ENCODE measurements around the gene ANKH. TPM values are rescaled to one million over a fixed set of nuclear protein-coding genes. Genes with fewer than 3 reads are reported as not detected.

Gene ANKH
- total RNA-seq, 2 donors from 2014 or later, result 76.5 to 106 TPM

DNA sequence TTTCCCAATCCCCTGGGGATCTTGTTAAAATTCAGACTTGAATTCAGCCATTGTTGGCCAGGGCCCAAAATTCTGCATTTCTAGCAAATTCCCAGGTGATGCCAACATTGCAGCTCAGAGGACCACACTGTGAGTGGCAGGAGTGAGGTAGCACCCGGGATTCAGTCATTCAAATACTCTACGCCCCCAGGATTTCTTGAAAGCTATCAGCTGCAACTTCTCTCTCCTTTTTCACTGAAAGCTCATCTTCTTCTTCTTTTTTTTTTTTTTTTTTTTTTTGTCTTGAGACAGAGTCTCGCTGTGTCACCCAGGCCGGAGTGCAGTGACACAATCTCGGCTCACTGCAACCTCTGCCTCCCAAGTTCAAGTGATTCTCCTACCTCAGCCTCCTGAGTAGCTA is 19.3 kb upstream of the ANKH start:
- Histone ChIP-seq H3K27me3 (replicated peaks; ENCODE audit: insufficient read depth) (no peaks in the 10 kb centered on the region), H3K36me3 (no peaks in the 10 kb centered on the region), H3K4me1 (replicated peaks) (no peaks in the 10 kb centered on the region), H3K27ac (no peak overlapping the region), H3K9me3 (no peaks in the 10 kb centered on the region), H3K4me3 (no peak overlapping the region)
- 97% methylated on average over 5 of the region's 5 CpGs for WGBS
- intact Hi-C loops (cut with DNase I), result no loop called here
- no peak for DNase-seq (ENCODE audit: low spot score)
- TF ChIP-seq POLR2AphosphoS5 (IDR thresholded peaks at IDR 0.05) (no peak), POLR2A (IDR thresholded peaks at IDR 0.05) (no peak)
- TF ChIP-seq, protein P1, sequence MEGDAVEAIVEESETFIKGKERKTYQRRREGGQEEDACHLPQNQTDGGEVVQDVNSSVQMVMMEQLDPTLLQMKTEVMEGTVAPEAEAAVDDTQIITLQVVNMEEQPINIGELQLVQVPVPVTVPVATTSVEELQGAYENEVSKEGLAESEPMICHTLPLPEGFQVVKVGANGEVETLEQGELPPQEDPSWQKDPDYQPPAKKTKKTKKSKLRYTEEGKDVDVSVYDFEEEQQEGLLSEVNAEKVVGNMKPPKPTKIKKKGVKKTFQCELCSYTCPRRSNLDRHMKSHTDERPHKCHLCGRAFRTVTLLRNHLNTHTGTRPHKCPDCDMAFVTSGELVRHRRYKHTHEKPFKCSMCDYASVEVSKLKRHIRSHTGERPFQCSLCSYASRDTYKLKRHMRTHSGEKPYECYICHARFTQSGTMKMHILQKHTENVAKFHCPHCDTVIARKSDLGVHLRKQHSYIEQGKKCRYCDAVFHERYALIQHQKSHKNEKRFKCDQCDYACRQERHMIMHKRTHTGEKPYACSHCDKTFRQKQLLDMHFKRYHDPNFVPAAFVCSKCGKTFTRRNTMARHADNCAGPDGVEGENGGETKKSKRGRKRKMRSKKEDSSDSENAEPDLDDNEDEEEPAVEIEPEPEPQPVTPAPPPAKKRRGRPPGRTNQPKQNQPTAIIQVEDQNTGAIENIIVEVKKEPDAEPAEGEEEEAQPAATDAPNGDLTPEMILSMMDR (IDR thresholded peaks at IDR 0.05), result no peak

DNA sequence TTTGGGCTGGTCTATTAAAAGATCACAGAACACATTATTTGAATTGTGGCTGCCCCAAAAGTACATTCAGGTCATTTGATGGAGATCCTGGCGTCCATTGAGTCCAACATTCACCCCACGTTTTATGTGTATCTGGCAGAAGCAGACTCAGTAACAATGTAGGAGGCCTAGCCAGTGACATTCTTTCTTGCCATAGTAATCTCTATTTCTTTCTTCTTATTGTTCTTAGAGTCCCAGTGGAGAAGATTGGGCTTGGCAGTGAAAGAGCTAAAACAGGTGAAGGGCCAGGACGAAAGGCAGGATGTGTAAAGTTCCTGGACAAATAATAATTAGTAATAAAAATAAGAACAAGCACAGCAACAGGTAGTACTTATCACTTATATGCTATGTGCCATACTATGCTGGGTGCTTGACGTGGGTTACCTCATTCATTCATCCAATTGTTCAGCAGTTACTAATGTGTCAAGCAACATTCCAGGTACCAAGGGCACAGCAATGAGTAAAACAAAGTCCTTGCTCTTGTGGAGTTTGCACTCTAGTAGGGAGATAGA is 12.6 kb upstream of the ANKH start:
- intact Hi-C loops (cut with DNase I), result no loop called here
- 55% methylated on average over 4 of the region's 4 CpGs for WGBS

DNA sequence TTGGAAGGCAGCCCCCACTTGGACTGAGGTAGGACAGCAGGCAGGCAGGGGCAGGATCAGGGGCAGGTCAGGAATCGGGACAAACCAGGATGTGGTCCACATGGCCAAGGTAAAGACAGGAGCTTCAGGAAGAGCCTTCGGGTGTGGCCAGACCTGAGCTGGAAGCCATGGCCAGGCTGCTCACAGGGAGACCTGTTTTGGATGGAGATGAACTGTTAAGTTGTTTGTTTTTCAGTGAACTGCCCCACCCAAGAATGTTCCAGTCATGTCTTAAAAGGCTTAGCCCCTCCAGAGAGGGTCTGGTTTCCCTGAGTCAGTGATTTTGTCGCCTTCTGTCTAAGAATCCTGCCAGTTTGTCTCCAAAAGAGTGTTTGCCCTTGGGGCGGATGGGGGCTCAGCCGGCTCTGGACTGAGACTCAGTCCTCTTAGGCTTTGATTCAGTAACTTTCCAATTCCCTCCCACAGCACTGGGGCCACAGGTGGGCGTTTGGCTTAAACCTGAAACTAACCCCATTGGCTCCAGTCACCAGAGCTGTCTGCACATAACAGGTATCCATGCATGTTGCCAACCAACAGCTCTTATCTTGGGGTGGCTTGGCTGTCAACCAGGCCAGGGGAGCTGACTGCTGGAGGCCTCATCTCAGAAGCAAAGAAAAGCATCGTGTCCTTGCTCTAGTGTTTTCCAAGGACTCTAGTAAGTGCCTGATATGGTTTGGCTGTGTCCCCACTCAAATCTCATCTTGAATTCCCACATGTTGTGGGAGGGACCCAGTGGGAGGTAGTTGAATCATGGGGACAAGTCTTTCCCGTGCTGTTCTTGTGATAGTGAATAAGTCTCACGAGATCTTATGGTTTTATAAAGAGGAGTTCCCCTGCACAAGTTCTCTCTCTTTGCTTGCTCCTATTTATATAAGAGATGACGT is 11.3 kb upstream of the ANKH start:
- no peaks in the 10 kb centered on the region for H3K36me3 ChIP-seq
- H3K9me3 ChIP-seq, result no peaks in the 10 kb centered on the region
- no peaks in the 10 kb centered on the region for H3K27me3 ChIP-seq (replicated peaks; ENCODE audit: insufficient read depth)
- no peak overlapping the region for H3K4me3 ChIP-seq
- no peak overlapping the region for H3K27ac ChIP-seq
- peaks cover 2% of the 10 kb centered on the region for H3K4me1 ChIP-seq (replicated peaks)
- intact Hi-C loops (cut with DNase I), result no loop called here
- TF ChIP-seq POLR2A (IDR thresholded peaks at IDR 0.05), result no peak
- TF ChIP-seq POLR2AphosphoS5 (IDR thresholded peaks at IDR 0.05), result peak; percentile 16
- DNase-seq (ENCODE audit: low spot score), result peak; percentile 51
- WGBS, result 67% methylated on average over 10 of the region's 10 CpGs

More for the DNA sequence above, 12.6 kb upstream of the ANKH start:
- Histone ChIP-seq H3K36me3 (no peaks in the 10 kb centered on the region), H3K4me3 (no peak overlapping the region), H3K27ac (no peak overlapping the region), H3K27me3 (replicated peaks; ENCODE audit: insufficient read depth) (no peaks in the 10 kb centered on the region), H3K9me3 (no peaks in the 10 kb centered on the region), H3K4me1 (replicated peaks) (peaks cover 2% of the 10 kb centered on the region)
- no peak for DNase-seq (ENCODE audit: low spot score)
- TF ChIP-seq POLR2A (IDR thresholded peaks at IDR 0.05) (no peak), POLR2AphosphoS5 (IDR thresholded peaks at IDR 0.05) (no peak)
- TF ChIP-seq, protein P1 (IDR thresholded peaks at IDR 0.05), result no peak

DNA sequence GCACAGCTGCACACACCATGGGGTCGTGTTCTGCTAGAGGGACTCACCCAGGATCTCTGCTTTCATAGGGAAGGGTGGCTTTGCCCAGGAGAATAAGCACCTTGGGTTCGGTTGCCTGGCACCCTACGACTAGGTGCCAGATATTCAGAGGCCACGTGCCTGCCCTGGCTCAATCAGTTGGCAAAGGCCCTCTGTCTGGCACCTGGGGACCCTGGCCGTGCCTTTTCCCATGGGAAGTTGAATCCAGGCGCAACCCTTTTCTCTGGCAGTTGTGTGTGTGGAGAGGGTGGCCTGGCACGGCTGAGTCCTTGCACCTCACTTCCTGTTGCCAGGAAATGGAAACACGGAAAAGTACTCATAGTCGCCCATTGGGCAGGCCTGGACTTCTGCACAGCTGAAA is 10.2 kb upstream of the ANKH start:
- H3K4me1 ChIP-seq (replicated peaks), result peaks cover 2% of the 10 kb centered on the region
- intact Hi-C loops (cut with DNase I), result no loop called here
- no peaks in the 10 kb centered on the region for H3K27me3 ChIP-seq (replicated peaks; ENCODE audit: insufficient read depth)
- H3K36me3 ChIP-seq, result no peaks in the 10 kb centered on the region
- WGBS, result 86% methylated on average over 9 of the region's 9 CpGs
- H3K9me3 ChIP-seq, result no peaks in the 10 kb centered on the region
- H3K4me3 ChIP-seq, result no peak overlapping the region
- DNase-seq (ENCODE audit: low spot score), result no peak
- TF ChIP-seq, protein P1 (IDR thresholded peaks at IDR 0.05), result no peak
- TF ChIP-seq POLR2AphosphoS5 (IDR thresholded peaks at IDR 0.05) (no peak), POLR2A (IDR thresholded peaks at IDR 0.05) (no peak)
- no peak overlapping the region for H3K27ac ChIP-seq

DNA sequence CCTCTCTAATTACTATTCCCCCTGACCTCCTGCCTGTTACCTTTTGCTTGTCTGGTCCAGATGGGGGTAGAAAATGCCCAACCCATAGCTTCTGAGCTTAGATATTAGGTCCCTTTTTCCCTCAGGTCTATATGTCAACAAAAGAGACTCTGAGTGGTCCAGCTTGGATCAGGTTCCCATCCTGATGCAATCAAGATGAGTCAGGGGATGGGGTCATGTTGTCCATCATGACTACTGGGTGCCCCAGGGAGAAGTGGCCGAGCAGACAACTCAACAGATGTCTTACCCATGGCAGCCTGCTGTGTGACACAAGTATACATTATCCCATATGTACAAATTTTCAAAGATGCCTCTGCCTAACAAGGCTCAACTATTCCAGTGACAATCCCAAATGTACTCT is 9.1 kb upstream of the ANKH start:
- Histone ChIP-seq H3K27me3 (replicated peaks; ENCODE audit: insufficient read depth) (no peaks in the 10 kb centered on the region), H3K27ac (no peak overlapping the region), H3K36me3 (no peaks in the 10 kb centered on the region), H3K4me1 (replicated peaks) (peaks cover 2% of the 10 kb centered on the region), H3K4me3 (no peak overlapping the region), H3K9me3 (no peaks in the 10 kb centered on the region)
- TF ChIP-seq, protein P1 (IDR thresholded peaks at IDR 0.05), result no peak
- TF ChIP-seq POLR2A (IDR thresholded peaks at IDR 0.05), result no peak
- no peak for TF ChIP-seq POLR2AphosphoS5 (IDR thresholded peaks at IDR 0.05)
- intact Hi-C loops (cut with DNase I), result no loop called here
- 100% methylated on average over 1 of the region's 1 CpG for WGBS
- DNase-seq (ENCODE audit: low spot score), result no peak

All from prostate gland (tissue), 2 donors.